ENCODE results near the gene NLGN2.

NLGN2 gene

GRCh38 chr17:7370853-7371252 is 36.8 kb upstream of the NLGN2 start:
- H3K36me3 ChIP-seq (ENCODE audit: control insufficient read depth in 1 of 2, insufficient read depth in 2 of 2, low read depth in 1 of 2, low read length in 2 of 2) = no peaks in the 10 kb centered on the region
- no peak overlapping the region for H2BK15ac ChIP-seq (ENCODE audit: low read depth, poor library complexity, severe bottlenecking)
- peaks cover 20% of the 10 kb centered on the region in 2 experiments for H3K27me3 ChIP-seq (ENCODE audit: control insufficient read depth in 1 of 2, insufficient read depth in 1 of 2, low read length in 2 of 2)
- H3K4ac ChIP-seq (ENCODE audit: low read depth in 1 of 2, low read length in 2 of 2) = no peak overlapping the region
- no peak overlapping the region for H2BK5ac ChIP-seq (ENCODE audit: low read depth, low read length, poor library complexity, severe bottlenecking)
- no peaks in the 10 kb centered on the region for H3K4me1 ChIP-seq (ENCODE audit: control insufficient read depth, insufficient read depth, low read depth, low read length)
- H3K4me2 ChIP-seq (ENCODE audit: low read length, poor library complexity, severe bottlenecking) = no peak overlapping the region
- H3K9ac ChIP-seq (ENCODE audit: low read length) = no peak overlapping the region
- no peak overlapping the region for H3K4me3 ChIP-seq (ENCODE audit: insufficient read depth in 1 of 2, low read depth in 1 of 2, low read length in 2 of 2)
- no peak overlapping the region for H4K91ac ChIP-seq (ENCODE audit: low read length)
- no peak overlapping the region for H4K8ac ChIP-seq (ENCODE audit: low read length)
- no peak overlapping the region for H2BK120ac ChIP-seq (ENCODE audit: low read depth, low read length)
- no peaks in the 10 kb centered on the region for H3K9me3 ChIP-seq (ENCODE audit: control insufficient read depth, low read length)
- H2AFZ ChIP-seq (ENCODE audit: low read depth, low read length) = no peak overlapping the region
- DNase-seq = no peak
- H3K23ac ChIP-seq (ENCODE audit: low read length in 2 of 2) = no peak overlapping the region
- no peaks in the 10 kb centered on the region for H3K79me1 ChIP-seq (replicated peaks; ENCODE audit: low read length, poor library complexity, severe bottlenecking)
- H3K14ac ChIP-seq (ENCODE audit: low read length in 2 of 2) = no peak overlapping the region
- WGBS = 82% methylated on average over 3 of the region's 4 CpGs
- H3K18ac ChIP-seq (ENCODE audit: low read depth in 1 of 2, low read length in 2 of 2) = no peak overlapping the region
- H2BK12ac ChIP-seq (ENCODE audit: low read length in 2 of 2) = no peak overlapping the region
- no peak overlapping the region for H2AK5ac ChIP-seq (ENCODE audit: low read length, severe bottlenecking)
- H3K27ac ChIP-seq (ENCODE audit: low read length, poor library complexity, severe bottlenecking) = no peak overlapping the region

- Histone ChIP-seq H2AK5ac (ENCODE audit: low read length, severe bottlenecking) (no peak overlapping the region), H4K91ac (ENCODE audit: low read length) (no peak overlapping the region), H3K27ac (ENCODE audit: low read length, poor library complexity, severe bottlenecking) (no peak overlapping the region), H2BK120ac (ENCODE audit: low read depth, low read length) (no peak overlapping the region), H2BK5ac (ENCODE audit: low read depth, low read length, poor library complexity, severe bottlenecking) (no peak overlapping the region), H3K4ac (ENCODE audit: low read depth in 1 of 2, low read length in 2 of 2) (no peak overlapping the region), H2BK15ac (ENCODE audit: low read depth, poor library complexity, severe bottlenecking) (no peak overlapping the region), H3K9me3 (ENCODE audit: control insufficient read depth, low read length) (peaks cover 4% of the 10 kb centered on the region), H3K4me3 (ENCODE audit: insufficient read depth in 1 of 2, low read depth in 1 of 2, low read length in 2 of 2) (no peak overlapping the region), H2BK12ac (ENCODE audit: low read length in 2 of 2) (no peak overlapping the region), H2AFZ (ENCODE audit: low read depth, low read length) (no peak overlapping the region), H3K4me2 (ENCODE audit: low read length, poor library complexity, severe bottlenecking) (no peak overlapping the region), H3K23ac (ENCODE audit: low read length in 2 of 2) (no peak overlapping the region), H3K4me1 (ENCODE audit: control insufficient read depth, insufficient read depth, low read depth, low read length) (no peaks in the 10 kb centered on the region), H3K14ac (ENCODE audit: low read length in 2 of 2) (no peak overlapping the region), H4K8ac (ENCODE audit: low read length) (no peak overlapping the region), H3K79me1 (replicated peaks; ENCODE audit: low read length, poor library complexity, severe bottlenecking) (no peaks in the 10 kb centered on the region), H3K36me3 (ENCODE audit: control insufficient read depth in 1 of 2, insufficient read depth in 2 of 2, low read depth in 1 of 2, low read length in 2 of 2) (no peaks in the 10 kb centered on the region), H3K27me3 (ENCODE audit: control insufficient read depth in 1 of 2, insufficient read depth in 1 of 2, low read length in 2 of 2) (peaks cover 9 to 24% of the 10 kb centered on the region in 2 experiments), H3K18ac (ENCODE audit: low read depth in 1 of 2, low read length in 2 of 2) (no peak overlapping the region), H3K9ac (ENCODE audit: low read length) (no peak overlapping the region)
- WGBS = 76% methylated on average over 2 of the region's 2 CpGs
- no peak for DNase-seq
These were observed 33.3 kb upstream of the NLGN2 start for GRCh38 chr17:7374353-7374752.

GRCh38 chr17:7379134-7379533 is 28.5 kb upstream of the NLGN2 start:
- no peak overlapping the region for H2BK120ac ChIP-seq (ENCODE audit: low read depth, low read length)
- no peak overlapping the region for H4K8ac ChIP-seq (ENCODE audit: low read length)
- no peak overlapping the region for H3K14ac ChIP-seq (ENCODE audit: low read length in 2 of 2)
- no CpG with 5 or more reads among the region's 3 CpGs for WGBS
- no peak overlapping the region for H4K91ac ChIP-seq (ENCODE audit: low read length)
- H3K23ac ChIP-seq (ENCODE audit: low read length in 2 of 2) = no peak overlapping the region
- no peak overlapping the region for H3K4me3 ChIP-seq (ENCODE audit: insufficient read depth in 1 of 2, low read depth in 1 of 2, low read length in 2 of 2)
- H3K36me3 ChIP-seq (ENCODE audit: control insufficient read depth in 1 of 2, insufficient read depth in 2 of 2, low read depth in 1 of 2, low read length in 2 of 2) = no peaks in the 10 kb centered on the region
- H3K27ac ChIP-seq (ENCODE audit: low read length, poor library complexity, severe bottlenecking) = no peak overlapping the region
- H2AK5ac ChIP-seq (ENCODE audit: low read length, severe bottlenecking) = no peak overlapping the region
- peaks cover 42 to 52% of the 10 kb centered on the region in 2 experiments for H3K27me3 ChIP-seq (ENCODE audit: control insufficient read depth in 1 of 2, insufficient read depth in 1 of 2, low read length in 2 of 2)
- H3K9ac ChIP-seq (ENCODE audit: low read length) = no peak overlapping the region
- H3K79me1 ChIP-seq (replicated peaks; ENCODE audit: low read length, poor library complexity, severe bottlenecking) = no peaks in the 10 kb centered on the region
- peaks cover 15% of the 10 kb centered on the region for H3K4me1 ChIP-seq (ENCODE audit: control insufficient read depth, insufficient read depth, low read depth, low read length)
- DNase-seq = no peak
- no peak overlapping the region for H3K4ac ChIP-seq (ENCODE audit: low read depth in 1 of 2, low read length in 2 of 2)
- H3K4me2 ChIP-seq (ENCODE audit: low read length, poor library complexity, severe bottlenecking) = no peak overlapping the region
- no peak overlapping the region for H2BK12ac ChIP-seq (ENCODE audit: low read length in 2 of 2)
- no peak overlapping the region for H2AFZ ChIP-seq (ENCODE audit: low read depth, low read length)
- no peak overlapping the region for H2BK15ac ChIP-seq (ENCODE audit: low read depth, poor library complexity, severe bottlenecking)
- no peak overlapping the region for H3K18ac ChIP-seq (ENCODE audit: low read depth in 1 of 2, low read length in 2 of 2)
- H2BK5ac ChIP-seq (ENCODE audit: low read depth, low read length, poor library complexity, severe bottlenecking) = no peak overlapping the region
- H3K9me3 ChIP-seq (ENCODE audit: control insufficient read depth, low read length) = peaks cover 12% of the 10 kb centered on the region

- Histone ChIP-seq H2BK15ac (ENCODE audit: low read depth, poor library complexity, severe bottlenecking) (no peak overlapping the region), H3K9ac (ENCODE audit: low read length) (peak overlapping the region; percentile 20), H3K23ac (ENCODE audit: low read length in 2 of 2) (no peak overlapping the region), H3K27me3 (ENCODE audit: control insufficient read depth in 1 of 2, insufficient read depth in 1 of 2, low read length in 2 of 2) (peaks cover 42 to 52% of the 10 kb centered on the region in 2 experiments), H3K36me3 (ENCODE audit: control insufficient read depth in 1 of 2, insufficient read depth in 2 of 2, low read depth in 1 of 2, low read length in 2 of 2) (no peaks in the 10 kb centered on the region), H2AFZ (ENCODE audit: low read depth, low read length) (no peak overlapping the region), H3K4me1 (ENCODE audit: control insufficient read depth, insufficient read depth, low read depth, low read length) (peaks cover 19% of the 10 kb centered on the region), H3K4me3 (ENCODE audit: insufficient read depth in 1 of 2, low read depth in 1 of 2, low read length in 2 of 2) (peak overlapping the region in 1 of 2 experiments; percentile 59), H2BK120ac (ENCODE audit: low read depth, low read length) (no peak overlapping the region), H3K79me1 (replicated peaks; ENCODE audit: low read length, poor library complexity, severe bottlenecking) (no peaks in the 10 kb centered on the region), H3K14ac (ENCODE audit: low read length in 2 of 2) (no peak overlapping the region), H3K4ac (ENCODE audit: low read depth in 1 of 2, low read length in 2 of 2) (no peak overlapping the region), H4K91ac (ENCODE audit: low read length) (no peak overlapping the region), H2BK12ac (ENCODE audit: low read length in 2 of 2) (no peak overlapping the region), H3K18ac (ENCODE audit: low read depth in 1 of 2, low read length in 2 of 2) (no peak overlapping the region), H3K9me3 (ENCODE audit: control insufficient read depth, low read length) (peaks cover 12% of the 10 kb centered on the region), H4K8ac (ENCODE audit: low read length) (no peak overlapping the region), H2AK5ac (ENCODE audit: low read length, severe bottlenecking) (no peak overlapping the region), H2BK5ac (ENCODE audit: low read depth, low read length, poor library complexity, severe bottlenecking) (no peak overlapping the region), H3K4me2 (ENCODE audit: low read length, poor library complexity, severe bottlenecking) (peak overlapping the region; percentile 30), H3K27ac (ENCODE audit: low read length, poor library complexity, severe bottlenecking) (no peak overlapping the region)
- WGBS = 70% methylated on average over 7 of the region's 7 CpGs
- no peak for DNase-seq
These were observed 27.3 kb upstream of the NLGN2 start for GRCh38 chr17:7380321-7380720.
